Fibroblast of skin of left biceps (primary cell): Measurements from ENCODE around the gene C1QTNF1.

Source experiments
- DNase-seq, 2 experiments: peaks; one replicate each; pipeline ENCODE4 v3.0.0-alpha.2; 2013; ENCODE audit warnings: low read depth in 2 of 2

C1QTNF1 gene

DNA sequence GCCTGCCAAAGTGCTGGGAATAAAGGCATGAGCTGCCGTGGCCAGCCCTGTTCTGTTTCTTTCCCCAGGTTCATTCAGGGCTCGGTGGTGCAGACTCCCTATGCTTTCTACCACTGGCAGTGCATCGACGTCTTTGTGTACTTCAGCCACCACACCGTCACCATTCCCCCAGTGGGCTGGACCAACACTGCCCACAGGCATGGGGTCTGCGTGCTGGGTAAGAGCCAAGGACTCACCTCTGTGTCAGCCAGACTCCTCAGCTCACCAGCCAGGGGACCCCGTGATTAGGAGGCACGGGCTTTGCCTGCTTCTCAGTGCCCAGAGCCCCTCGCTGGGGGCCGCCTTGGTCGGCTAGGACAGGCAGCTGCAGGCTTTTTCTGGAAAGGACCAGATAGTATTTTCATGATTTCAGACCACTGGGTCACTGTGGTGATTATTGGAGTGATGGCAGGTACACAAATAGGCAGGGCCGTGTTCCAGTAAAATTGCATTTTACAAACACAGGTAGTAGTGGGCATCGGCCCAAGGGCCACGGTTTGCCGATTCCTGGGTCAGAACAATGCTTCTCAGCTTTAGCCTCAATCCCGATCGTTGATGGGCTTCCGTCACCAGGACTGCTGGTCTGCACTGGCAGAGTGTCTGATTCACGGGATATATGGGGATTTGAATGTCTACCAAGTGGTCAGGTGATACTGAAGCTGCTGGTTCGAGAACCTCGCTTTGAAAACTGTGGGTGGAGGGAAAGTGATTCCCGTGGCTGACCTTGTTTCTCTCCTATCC is 55.6 kb downstream of the C1QTNF1 start:
- DNase-seq, result no peak

DNA sequence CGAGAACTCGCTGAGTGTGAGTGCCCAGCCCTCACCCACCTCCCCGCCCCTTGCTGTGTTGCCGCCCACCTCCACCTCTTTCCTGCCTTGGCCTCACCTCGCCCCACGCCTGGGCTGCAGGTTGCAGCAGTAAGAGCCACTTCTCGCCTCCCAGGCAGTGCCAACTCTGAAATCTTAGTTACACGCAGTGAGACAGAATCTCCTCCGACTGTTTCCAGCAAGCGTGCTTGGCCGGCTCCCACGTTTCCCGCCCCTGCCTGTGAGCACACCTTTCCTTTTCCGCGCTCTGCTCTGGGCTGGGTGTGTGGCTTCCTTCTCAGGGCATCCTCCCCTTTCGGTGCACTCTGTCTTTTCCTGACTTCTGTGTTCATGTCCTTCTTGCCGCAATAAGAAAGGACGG is 56.4 kb downstream of the C1QTNF1 start:
- no peak for DNase-seq

DNA sequence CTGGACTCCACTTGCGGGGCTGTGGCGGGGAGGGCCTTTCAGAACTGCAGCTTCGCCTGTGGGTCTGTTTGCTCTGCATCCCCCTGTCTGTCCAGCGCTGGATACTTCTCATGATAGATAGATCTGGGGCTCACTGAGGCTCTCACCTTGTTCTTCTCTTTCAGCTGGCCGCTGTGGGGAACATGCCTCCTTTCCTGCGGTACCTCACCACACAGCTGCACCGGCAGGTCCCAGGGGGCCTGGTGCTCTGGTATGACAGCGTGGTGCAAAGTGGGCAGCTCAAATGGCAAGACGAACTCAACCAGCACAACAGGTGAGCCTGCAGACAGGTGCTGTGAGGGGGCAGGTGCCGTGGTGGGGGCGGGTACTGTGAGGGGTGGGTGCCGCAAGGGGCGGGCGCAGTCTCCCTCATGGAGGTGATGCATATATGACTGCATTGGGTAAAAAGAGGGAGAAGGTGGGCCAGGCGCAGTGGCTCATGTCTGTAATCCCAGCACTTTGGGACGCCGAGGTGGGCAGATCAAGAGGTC is 56.9 kb downstream of the C1QTNF1 start:
- no peak for DNase-seq

DNA sequence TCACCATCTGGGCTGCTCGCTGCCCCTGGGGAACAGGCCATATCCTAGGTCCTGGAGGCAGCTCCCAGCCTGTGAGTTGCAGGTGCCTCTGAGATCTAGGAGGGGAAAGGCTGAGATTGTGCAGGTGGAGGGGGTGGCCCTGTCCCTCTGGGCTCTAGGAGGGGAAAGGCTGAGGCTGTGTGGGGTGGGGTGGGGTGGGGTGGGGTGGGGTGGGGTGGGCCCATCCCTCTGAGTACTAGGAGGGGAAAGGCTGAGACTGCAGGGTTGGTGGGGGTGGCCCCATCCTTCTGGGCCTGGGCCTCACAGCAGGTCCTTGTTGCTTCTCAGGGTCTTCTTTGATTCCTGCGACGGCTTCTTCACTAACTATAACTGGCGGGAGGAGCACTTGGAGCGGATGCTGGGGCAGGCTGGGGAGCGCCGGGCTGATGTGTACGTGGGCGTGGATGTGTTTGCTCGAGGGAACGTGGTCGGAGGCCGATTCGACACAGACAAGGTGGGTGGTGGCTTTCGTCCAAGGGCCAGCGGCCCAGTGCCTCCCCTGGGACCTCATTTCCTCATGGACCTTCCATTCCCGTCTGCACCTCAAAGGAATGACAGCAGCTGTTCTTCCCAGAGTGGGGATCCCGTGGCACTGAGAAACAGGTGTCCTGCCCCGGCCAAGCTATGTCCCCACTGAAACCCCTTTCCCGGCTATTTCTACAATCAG is 57.8 kb downstream of the C1QTNF1 start:
- DNase-seq, result no peak

DNA sequence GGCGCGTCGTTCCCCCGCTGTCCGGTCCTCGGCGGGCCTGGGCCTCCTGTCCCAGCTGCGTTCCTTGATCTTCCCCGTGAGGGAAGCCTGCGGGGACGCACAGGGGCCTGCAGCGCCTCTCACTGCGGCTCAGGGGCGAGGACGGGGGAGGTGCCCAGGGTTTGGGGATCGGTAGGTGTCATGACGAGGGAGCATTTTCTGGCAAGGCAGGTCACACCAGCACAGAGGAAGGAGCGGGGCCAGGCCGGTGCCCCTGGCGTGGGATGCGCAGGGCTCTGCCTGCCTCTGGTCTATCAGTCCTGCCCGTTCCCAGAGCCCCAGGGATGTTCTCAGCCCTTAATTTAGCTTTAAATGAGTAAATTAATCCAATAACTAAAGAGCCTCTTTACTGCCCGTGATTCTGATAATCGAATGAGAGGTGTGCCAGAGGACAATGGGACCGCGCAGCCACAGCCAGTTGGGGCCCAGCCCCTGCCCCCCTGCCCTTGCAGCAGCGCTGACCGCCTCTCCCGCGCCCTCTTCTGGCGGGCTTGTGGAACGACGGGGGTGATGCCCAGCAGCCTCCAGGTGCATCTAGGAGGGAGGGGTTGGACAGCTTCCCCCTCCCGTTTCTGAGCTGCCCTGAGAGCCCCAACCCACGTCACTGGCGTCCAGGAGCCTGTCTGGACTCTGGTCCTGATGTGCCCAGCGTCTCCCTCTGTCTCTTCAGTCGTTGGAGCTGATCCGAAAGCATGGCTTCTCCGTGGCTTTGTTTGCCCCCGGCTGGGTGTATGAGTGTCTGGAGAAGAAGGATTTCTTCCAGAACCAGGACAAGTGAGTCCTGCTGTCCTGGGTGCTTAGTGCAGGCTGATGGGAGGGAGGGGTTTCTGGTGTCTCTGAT is 58.6 kb downstream of the C1QTNF1 start:
- DNase-seq, result no peak

DNA sequence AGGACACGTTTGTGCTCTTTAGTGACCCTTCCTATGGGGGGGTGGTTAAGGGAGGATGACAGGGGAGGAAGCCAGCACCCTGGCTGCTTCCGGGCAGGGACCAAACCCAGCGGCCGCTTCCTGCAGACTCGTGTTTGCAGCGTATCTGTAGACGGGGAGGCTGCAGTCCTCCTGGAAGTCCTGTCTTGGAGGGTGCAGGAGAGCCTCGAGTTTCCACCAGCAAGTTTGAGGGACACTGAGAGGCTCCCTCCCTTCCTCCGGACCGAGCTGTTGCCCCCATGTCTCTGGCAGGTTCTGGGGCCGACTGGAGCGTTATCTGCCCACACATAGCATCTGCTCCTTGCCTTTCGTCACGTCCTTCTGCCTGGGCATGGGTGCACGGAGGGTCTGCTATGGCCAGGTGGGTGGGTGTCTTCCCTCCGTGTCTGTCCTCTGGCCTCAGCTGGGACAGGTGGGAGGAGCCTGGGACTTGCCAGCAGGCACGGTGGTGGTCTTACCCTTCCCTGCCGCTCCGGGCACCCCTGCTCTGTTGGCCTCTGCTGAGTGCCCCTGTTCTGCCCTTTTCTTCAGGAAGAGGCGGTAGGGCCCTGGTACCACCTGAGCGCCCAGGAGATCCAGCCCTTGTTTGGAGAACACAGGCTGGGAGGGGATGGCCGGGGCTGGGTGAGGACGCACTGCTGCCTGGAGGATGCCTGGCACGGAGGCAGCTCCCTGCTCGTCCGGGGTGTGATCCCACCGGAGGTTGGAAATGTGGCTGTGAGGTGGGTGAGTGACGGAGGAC is 59.4 kb downstream of the C1QTNF1 start:
- no peak for DNase-seq

DNA sequence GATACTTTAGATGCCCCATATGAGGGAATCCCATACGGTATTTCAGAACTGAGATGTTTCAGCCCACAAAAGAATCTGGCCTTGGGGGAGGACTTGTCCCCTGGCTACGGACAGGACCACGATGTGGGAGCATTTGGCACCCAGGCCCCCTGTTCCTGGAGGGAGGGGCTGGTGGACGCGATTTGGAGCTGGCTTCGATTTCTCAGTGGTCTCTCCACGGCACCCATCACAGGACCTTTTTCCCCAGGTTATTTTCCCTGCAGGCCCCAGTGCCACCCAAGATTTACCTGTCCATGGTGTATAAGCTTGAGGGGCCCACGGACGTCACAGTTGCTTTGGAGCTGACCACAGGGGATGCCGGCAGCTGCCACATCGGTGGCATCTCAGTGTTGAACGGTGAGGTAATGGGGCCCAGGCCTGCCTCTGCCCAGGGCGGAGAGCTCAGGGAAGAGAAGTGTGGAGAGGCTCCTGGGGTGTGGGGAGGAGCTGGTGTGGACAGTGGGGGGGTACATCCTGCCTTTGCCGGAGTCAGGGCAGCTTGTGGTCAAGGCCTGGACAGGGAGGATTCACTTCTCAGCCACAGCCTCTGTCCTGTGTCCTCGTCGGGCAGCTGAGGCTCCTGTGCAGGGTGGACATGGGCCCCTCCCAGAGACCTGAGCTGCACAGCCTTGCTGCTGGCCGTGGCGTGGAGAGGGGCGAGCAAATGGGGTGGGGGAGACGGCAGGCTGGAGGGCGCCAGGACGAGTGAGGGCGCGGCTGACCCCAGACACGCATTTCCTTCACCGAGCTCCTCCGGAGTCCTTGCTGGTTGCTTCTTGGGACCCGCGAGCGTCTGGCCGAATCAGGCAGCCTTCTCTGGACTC is 60.6 kb downstream of the C1QTNF1 start:
- no peak for DNase-seq

DNA sequence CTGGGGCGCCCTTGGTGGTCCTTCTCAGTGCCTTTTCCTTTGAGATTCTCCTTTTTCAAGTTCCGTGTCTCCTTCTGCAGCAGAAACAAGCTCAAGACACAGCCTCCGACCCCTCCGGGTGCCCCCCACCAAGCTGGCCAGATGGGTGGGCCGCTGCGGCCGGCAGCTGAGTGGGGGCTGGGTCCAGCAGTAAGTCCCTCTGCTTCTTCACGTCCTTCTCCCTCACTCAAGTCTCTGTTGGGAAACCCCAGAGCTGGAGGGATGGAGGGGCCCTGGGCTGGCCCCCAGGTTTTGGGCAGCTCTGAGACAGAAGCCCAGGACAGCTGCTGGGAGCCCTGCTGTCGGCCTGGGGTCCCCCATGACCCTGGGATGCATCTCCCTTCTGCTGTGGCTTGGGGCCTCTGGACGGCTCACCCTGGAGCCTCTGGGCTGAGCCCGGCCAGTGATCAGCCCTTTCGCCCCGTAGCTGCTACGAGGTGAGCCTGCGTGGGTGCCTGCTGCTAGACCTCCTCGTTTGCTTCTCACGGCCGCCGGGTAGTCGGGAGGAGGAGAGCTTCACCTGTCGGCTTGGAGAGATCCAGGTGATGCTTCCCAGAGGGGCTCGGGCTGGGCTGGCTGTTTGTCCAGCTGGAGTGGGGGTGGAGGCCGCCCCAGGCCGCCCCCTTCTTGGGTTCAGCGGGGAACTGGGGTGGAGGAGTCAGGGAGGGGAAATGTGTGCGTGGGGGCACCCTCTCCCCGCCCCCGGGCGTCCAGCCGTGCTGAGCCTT is 61.4 kb downstream of the C1QTNF1 start:
- no peak for DNase-seq

DNA sequence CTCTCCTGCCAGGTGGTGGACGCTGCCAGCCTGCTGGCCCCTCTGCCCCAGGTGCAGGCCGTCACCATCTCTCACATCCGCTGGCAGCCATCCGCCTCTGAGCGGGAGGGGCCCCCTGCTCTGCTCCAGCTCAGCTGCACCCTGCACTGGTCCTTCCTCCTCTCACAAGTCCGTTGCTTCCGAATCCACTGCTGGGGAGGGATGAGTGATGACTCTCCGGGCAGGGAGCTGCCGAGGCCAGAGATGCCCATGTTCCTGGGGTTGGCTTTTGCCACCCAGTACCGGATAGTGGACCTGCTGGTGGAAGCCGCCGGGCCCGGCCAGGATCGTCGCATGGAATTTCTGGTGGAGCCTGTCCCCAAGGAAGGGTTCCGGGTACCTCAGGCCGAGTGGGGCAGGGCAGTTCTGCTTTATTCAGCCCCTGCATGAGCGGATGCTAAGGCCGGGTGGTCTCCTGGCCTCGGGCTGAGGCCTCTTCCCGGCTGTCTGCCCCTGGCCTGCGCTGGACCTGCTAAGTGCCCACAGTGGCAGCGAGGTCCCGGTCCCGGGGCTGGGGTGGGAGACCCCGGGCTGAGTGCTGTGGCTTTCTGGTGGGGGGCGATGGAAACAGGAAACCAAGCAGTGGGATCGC is 62.1 kb downstream of the C1QTNF1 start:
- no peak for DNase-seq

DNA sequence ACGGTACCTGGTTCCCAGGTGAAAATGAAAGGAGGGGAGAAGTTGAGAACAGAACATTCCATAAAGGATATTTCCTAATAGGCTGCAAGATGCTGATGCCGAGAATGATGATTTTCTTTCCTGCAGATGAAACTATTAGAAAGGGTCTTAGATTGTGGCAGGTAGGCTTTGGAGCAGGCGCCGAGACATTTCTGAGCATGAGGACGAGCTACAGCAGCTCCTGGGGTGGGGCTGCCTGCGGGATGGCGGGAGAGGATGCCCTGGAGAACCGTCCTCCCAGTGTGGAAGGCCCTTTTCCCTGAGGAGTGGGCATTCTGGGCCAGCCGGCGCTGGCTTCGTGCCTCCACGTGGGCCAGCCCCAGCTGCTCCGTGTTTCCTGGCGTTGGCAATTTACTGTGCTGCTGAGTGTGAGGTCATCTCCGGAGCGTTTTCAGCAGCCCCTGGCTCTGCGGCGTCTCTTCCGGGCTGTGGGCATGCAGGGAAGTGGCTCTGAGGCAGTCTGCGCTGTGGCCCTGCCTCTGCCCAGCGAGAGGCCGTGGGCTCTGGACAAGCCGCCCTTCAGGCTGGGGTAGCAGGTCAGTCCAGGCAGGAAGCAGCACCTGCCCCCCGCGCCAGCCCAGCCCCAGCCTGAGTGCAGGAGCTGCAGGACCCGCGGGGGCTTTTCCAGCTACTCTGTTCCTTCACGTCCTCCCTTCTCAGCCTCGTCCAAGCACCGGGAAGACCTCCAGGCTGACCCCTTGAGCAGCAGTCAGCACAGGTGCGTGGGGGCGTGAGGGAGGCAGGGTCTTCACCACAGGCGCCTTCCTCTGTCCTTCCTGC is 62.8 kb downstream of the C1QTNF1 start:
- no peak for DNase-seq

DNA sequence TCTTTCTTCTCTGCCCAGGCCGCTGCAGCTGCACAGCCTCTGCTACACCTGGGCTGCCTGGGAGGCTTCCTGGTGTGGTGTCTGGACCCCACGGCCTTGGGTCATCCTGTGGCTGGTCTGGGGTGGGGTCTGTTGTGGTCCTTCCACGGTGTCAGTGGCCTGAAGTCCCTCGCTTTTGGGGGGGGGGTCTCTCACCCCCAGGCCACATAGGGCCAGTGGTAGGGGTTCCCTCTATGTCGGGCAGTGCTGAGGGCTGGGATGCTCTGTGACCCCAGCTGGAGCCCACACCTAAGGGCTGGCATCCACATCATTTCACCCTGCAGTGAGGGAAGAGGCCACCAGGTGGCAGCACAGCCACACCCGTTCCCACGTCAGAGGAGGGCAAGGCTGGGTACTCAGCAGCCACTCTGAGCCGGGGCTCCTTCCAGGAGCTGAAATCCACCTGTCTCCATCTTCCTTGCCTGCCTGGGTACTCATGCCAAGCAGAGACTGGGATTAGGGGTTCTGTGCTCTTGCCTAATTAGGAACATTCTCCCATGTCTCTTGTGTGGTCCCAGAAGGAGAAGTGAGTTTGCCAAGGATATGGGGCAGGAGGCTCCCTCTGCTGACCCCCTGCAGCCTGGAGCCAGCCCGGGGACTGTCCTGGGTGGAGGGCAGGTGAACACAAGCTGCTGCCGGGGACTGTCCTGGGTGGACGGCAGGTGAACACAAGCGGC is 63.6 kb downstream of the C1QTNF1 start:
- no peak for DNase-seq

DNA sequence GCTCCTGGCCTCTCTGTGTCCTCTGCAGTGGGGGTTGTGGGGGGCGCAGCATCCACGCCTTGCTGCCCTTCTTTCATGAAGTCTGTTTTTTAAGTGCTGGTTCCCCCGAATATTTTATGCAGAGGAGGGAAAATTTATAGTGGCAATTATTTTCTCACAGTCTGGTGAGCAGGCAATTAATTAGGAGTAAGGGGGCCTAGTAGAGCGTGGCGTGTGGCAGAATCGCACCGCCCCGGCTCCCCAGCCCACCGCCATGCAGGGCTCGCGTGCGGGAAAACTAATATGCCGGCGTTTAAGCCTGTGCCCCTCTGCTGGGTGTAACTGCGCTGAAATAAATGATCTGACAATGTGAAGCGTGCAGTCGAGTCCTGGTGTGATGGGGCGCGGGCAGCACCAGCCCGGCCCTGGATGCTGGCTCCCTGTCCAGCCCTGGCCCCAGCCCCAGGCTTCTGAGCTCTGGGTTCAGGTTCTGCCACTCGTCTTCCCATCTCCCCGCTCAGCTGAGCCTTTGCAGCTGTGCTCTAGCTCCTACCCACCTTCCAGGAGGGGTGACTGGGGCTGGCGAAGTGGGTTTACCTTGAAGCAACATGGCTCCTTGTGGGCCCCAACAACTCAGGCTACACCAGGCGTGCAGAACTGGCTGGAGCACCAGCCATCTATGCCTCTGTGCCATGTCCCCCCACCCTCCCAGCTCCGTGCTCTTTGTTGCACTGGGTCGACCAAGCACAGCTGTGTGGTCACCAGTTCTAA is 64.5 kb downstream of the C1QTNF1 start:
- DNase-seq, result no peak

DNA sequence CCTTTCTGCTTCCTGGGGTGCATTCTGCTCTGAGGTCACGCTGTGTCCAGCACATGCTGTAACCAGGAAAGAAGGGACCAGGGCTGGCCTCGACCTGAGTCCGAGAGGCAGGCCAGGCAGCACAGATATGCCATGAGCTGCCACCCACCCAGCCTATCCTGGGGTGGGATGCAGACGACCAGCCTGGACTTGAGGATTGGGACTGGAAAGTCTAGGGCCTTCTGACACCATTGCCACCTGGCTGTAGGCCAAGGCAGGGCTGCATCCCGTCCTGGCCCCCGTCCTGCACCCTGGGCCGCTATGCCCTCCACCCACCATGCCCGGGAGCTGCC is 65.0 kb downstream of the C1QTNF1 start:
- DNase-seq, result no peak

DNA sequence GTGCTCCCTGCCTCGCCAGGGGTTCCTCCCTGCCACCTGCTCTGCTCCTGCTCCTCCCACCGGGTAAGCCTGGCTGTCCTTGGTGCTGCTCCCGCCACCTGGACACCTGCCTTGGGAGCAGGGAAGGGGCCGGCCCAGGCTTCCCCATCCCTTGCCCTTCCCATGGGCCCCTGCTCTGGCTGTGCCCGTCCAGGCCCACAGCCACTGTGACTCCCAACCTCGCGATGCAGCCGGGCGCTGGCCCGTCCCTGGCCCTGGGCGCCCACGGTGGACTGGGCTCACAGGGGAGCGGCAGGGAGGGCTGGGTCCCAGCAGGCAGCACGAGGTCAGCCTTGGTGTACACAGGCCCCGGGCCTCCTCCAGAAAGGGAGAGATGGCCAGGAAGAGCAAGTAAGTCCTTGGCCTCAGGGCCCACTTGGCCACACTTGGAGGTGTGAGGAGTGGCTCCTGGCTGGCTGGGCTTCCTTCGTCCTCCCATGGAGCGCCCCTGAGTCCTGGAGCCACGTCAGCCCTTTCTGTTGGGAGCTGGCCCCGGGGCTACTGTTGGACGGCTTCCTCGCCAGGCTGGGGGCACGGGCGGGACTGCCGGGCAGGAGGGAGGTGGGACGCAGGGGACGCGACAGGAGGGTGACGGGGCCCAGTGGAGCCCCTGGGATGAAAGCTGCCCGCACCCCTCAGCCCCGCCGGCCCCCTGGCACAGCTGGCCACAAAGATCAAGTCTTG is 65.9 kb downstream of the C1QTNF1 start:
- no peak for DNase-seq

DNA sequence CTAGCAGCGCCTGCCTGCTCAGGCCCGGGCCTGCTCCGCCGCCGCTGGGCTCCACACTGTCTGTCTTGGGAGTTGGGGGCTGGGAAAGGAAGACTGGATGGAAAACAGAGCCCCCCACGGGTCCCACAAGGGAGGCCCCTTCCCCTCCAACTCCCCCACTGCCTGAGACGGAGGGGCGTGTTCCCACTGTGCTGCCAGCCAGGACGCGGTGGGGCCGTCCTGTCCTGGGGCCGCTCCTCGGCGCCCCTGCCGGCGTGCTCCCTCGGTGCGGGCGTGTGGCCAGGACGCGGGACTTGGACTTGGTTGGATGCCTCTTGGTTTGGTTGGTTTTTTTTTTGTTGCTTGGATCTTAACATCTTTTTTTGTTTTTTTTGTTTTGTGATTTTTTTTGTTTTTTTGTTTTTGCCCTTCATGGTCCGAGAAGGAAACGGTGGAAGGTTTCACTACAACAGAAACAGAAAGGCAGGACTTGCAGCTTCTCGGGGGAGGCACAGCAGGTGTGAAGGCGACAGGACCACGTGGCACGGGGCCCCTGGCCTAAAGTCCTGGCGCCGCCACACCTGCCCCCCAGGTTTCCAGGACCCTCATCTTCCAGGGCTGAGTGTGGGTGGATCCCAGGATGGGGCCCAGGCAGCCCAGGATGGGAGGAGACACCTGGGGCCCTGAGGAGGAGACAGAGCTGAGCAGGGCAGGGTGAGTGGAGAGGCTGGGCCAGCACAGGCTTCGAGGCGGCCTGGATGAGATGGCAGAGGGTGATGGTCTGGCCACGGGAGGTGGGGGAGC is 66.7 kb downstream of the C1QTNF1 start:
- DNase-seq, result no peak
